GM12874 (cell line): ENCODE measurements around the gene RSPRY1.

Source experiments
- TF ChIP-seq, protein P1 (sequence below): IDR thresholded peaks from 2 replicates; pipeline ENCODE4 v1.5.1; 2011; ENCODE audit warnings: low read depth, mild to moderate bottlenecking, control low read depth, low read length, moderate library complexity; ENCODE audit not compliant: insufficient read depth

Gene RSPRY1

DNA sequence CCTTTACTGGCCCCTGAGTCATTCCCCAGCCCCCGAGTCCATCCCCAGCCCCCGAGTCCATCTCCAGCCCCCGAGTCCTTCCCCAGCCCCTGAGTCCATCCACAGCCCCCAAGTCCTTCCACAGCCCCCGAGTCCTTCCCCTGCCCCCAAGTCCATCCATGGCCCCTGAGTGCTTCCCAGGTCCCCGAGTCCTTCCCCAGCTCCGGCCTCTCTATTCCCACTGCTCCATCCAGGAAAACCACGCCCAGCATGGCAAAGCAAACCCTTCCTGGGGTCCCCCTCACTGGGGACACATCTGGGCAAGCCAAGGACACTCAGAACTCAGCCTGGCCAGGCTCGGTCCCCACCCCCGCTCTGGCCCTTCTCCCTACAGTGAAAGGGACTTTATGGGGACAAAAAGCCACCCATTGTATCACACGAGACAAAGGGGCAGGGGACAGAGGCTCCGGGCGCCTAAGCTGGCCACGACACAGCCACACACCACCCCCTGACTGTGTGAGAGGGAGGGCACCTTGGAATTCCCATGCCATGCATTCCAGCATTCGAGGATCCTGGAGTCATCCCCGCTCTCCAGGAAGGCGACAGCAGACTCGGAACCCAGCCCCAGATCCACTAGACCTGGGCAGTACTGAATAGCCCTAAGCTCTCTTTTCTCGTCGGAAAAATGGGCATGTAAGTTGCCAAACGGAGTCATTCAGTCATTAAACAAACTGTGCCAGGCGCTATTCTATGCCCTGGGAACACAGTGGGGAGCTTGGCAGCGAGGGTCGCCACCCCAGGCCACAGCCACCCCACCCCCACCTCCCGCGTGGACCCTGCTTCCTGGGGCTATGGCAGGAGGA is 84.3 kb downstream of the RSPRY1 start:
- TF ChIP-seq, protein P1, sequence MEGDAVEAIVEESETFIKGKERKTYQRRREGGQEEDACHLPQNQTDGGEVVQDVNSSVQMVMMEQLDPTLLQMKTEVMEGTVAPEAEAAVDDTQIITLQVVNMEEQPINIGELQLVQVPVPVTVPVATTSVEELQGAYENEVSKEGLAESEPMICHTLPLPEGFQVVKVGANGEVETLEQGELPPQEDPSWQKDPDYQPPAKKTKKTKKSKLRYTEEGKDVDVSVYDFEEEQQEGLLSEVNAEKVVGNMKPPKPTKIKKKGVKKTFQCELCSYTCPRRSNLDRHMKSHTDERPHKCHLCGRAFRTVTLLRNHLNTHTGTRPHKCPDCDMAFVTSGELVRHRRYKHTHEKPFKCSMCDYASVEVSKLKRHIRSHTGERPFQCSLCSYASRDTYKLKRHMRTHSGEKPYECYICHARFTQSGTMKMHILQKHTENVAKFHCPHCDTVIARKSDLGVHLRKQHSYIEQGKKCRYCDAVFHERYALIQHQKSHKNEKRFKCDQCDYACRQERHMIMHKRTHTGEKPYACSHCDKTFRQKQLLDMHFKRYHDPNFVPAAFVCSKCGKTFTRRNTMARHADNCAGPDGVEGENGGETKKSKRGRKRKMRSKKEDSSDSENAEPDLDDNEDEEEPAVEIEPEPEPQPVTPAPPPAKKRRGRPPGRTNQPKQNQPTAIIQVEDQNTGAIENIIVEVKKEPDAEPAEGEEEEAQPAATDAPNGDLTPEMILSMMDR, result no peak

DNA sequence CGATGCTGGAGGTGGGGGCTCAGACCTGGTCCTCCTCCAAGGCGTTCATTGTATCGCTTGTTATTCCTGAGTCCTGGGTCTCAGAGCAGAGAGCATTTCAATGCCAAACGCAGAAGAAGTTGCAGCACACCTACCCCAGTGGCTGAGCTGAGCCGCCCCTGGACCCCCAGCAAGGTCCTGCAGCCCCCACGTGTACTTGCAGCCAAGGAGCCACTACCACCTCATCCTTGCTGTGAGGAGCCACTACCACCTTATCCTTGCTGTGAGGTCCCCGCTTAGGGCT is 84.9 kb downstream of the RSPRY1 start:
- TF ChIP-seq, protein P1, result no peak

DNA sequence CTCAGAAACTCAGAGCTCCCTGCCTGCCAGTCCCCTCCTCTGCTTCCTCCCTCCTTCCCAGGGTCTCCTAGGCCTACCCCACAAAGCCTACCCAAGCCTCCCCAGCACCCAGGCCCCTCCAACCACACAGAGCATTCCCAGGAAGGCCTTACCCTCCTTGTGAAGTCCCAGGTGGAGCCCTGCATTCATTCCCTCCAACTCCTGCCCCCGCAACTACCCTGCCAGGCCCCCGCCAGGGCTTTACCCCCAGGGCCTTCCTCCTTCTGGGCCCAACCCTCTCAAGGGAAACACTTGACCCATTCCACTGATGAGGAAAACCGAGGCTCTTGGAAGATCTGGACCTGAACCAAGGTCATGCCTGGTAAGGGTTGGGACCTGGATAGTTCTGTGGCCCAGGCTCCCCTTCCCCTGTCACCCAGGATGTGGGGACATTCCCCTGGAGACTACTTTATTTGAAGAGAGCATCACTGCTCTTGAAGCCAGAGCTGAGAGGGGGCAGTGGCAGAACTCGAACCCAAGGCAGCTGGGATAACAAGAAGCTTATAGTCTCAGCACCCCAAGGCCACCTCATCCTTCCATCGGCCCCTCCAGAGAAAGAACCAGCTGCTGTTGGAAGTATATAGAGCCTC is 85.9 kb downstream of the RSPRY1 start:
- TF ChIP-seq, protein P1, result no peak

DNA sequence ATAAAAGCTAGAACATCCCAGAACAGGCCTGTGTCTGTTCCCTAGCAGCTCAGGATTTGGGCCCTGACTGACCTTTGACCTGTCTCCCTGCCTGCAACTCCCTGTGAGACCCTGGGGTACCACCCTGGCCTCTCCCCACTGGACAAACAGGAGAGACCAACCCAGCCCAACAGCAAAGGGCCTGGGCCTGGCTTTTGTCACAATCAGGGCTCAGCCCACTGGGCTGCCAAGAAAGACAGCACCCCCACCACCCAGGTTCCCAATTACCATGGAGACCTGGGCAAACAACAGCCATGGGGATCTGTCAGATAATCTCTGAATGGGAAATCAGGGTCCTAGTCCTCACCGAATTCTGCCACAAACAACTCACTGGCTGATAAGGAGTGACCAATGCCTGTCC is 87.2 kb downstream of the RSPRY1 start:
- TF ChIP-seq, protein P1, result no peak

DNA sequence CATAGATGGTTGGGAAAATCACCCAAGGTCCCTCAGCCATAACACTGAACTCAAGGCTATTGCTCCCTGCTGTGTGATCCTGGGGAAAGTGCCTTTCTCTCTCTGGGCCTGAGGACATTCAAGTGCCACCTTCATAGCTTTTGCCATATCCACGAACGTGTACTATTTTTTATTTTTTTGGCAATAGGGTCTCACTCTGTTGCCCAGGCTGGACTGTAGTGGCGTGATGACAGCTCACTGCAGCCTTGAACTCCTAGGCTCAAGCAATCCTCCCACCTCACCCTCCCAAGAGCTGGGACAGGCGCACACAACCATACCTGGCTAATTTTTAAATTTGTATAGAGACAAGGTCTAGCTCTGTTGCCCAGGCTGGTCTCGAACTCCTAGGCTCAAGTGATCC is 87.7 kb downstream of the RSPRY1 start:
- TF ChIP-seq, protein P1, result no peak

DNA sequence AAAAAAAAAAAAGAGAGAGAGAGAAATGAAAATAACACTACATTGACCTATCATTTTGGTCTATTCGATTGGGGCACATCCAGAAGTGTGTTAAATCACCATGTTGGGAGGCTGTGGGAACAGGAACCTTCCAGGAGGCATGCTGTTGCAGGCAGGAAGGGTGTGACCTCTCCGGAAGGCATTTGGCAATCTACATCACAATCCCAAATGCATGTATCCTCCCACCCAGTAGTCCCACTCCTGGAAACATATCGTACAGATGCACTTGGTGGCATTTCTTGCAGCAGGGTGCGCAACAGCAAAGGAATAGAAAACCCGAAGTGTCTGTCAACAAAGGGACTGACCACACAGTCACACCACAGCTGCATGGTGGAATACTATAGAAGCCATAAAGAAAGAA is 90.5 kb downstream of the RSPRY1 start:
- TF ChIP-seq, protein P1, result no peak

DNA sequence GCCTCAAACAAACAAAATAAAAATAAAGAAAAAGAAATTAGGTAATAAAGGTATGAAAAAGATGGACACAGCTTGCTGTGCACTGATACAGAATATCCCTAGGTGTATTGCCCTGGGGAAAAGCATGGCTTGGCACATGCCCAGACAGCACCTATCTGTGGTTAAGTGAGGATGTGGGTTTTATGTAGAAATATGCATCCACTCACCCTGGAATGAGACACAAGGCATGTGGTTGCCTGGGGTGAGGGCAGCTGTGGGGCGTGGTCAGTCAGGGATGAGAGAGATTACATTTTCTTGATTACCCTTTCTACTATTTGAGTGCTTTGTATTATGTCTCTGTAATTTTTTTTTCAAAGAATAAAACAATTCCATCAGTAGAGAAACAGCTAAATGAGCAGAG is 91.5 kb downstream of the RSPRY1 start:
- TF ChIP-seq, protein P1, result no peak
